GM10248 (cell line): Measurements from ENCODE around the gene AP2B1.

Experiments
- CTCF ChIA-PET: fragments of 300-600 bp; sonication (Branson Sonifier 250); formaldehyde crosslinking; extraction: SDS; loops from one replicate; lab custom pipeline; 2021; ENCODE audit warnings: antibody characterized with exemption; lab: Yijun Ruan, JAX
- POLR2A ChIA-PET: fragments of 350-650 bp; sonication (Branson Sonifier 250); formaldehyde crosslinking; extraction: SDS; loops from one replicate; lab custom pipeline; 2020; ENCODE audit warnings: antibody characterized with exemption; lab: Yijun Ruan, JAX
- DNase-seq: peaks from one replicate; pipeline ENCODE4 v3.0.0; 2012; ENCODE audit errors: extremely low spot score
- TF ChIP-seq, protein P1 (sequence below): IDR thresholded peaks from 2 replicates; pipeline ENCODE4 v1.5.1; 2012; ENCODE audit warnings: mild to moderate bottlenecking, low read depth; ENCODE audit errors: extremely low read depth, missing control alignments, control extremely low read depth

The AP2B1 gene

DNA sequence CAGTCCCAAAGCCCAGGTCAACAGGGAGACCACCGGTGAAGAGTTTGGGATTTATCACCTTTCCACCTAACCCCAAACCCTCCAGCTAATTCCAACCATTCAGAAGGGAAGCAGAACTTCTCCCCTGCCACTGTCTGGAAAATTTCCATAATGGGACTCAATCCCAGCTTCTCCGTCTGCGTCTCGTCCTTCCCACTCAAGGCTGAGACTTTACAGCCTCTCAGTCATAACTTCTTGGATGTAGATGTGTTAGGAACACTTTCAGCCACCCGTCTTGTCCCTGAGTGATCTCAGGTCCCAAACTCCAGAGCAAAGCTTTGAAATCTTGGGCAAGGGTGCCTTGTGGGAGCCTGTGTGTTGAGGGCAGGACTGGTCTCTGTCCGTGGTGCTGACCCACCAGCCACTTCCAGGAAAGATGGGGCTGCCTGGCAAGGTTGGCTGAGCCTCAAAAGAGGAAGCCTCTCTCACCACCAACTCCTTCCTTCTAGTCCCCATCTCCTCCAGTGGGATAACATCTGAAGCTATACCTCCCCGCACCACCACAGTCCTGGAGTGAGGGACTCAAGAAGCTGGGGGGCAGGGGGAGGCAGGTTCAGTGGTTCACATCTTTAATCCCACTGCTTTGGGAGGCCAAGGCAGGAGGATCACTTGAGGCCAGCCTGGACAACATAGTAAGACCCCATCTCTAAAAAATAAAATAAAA, 156.7 kb downstream of the AP2B1 start:
- CTCF ChIA-PET = interaction anchor here (1.3 to 8.1 kb wide), 4 partner anchors 20 to 135 kb away, joined by 3 to 107 read pairs (median 6); no protein-coding TSS in a partner anchor
- DNase-seq = no peak
- TF ChIP-seq, protein P1, sequence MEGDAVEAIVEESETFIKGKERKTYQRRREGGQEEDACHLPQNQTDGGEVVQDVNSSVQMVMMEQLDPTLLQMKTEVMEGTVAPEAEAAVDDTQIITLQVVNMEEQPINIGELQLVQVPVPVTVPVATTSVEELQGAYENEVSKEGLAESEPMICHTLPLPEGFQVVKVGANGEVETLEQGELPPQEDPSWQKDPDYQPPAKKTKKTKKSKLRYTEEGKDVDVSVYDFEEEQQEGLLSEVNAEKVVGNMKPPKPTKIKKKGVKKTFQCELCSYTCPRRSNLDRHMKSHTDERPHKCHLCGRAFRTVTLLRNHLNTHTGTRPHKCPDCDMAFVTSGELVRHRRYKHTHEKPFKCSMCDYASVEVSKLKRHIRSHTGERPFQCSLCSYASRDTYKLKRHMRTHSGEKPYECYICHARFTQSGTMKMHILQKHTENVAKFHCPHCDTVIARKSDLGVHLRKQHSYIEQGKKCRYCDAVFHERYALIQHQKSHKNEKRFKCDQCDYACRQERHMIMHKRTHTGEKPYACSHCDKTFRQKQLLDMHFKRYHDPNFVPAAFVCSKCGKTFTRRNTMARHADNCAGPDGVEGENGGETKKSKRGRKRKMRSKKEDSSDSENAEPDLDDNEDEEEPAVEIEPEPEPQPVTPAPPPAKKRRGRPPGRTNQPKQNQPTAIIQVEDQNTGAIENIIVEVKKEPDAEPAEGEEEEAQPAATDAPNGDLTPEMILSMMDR = no peak
- POLR2A ChIA-PET = interaction anchor here (0.8 kb wide), 1 partner anchor 24 kb away, joined by 3 read pairs; no protein-coding TSS in a partner anchor

DNA sequence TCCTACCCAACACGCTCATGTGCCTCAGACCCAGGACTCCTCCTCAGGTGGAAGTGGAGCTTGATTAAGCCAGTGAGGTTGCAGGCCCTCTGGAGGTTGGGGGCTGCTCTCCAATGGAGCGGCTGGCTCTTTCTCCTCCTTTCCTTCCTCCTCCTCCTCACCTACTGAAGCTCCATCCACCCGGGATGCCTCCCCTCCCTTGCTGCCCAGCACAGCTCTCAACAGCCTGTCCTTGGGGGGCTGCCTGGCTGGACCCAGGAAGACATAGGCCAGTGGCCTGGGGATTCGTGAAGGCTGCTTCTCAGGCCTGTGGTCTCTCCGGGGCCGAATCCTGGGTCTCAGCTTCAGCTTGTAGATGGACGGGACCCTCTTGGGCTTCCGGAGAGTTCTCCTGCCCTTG, 157.7 kb downstream of the AP2B1 start:
- ChIA-PET CTCF (interaction anchor here (1.2 to 8.1 kb wide), 6 partner anchors 12 to 626 kb away, joined by 3 to 107 read pairs (median 5); no protein-coding TSS in a partner anchor), POLR2A (no interaction called here)
- DNase-seq = no peak
- TF ChIP-seq, protein P1 = no peak

DNA sequence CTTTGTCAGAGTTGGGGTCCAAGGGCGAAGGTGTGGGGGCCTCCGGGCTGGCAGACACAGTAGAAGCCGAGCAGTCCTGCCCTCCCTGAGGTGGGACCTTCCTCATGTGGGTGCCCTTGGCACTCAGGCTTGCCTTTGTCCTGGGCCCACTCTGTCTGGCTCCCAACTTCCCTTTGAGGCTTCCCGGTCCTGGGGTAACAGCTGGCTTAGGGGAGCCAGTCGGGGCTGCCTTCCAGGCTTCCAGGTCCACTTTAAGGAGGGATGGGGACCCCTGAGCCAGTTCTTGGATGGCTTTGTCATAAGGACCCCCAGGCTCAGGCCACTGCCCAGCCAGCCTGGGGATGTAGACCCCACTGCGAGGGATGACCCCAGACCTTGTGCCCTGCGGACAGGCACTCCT, 158.1 kb downstream of the AP2B1 start:
- ChIA-PET CTCF (interaction anchor here (1.2 to 8.1 kb wide), 4 partner anchors 12 to 627 kb away, joined by 3 to 107 read pairs (median 5); no protein-coding TSS in a partner anchor), POLR2A (interaction anchor here (0.6 kb wide), 1 partner anchor 324 kb away, joined by 5 read pairs; no protein-coding TSS in a partner anchor)
- DNase-seq = no peak
- TF ChIP-seq, protein P1 = no peak

DNA sequence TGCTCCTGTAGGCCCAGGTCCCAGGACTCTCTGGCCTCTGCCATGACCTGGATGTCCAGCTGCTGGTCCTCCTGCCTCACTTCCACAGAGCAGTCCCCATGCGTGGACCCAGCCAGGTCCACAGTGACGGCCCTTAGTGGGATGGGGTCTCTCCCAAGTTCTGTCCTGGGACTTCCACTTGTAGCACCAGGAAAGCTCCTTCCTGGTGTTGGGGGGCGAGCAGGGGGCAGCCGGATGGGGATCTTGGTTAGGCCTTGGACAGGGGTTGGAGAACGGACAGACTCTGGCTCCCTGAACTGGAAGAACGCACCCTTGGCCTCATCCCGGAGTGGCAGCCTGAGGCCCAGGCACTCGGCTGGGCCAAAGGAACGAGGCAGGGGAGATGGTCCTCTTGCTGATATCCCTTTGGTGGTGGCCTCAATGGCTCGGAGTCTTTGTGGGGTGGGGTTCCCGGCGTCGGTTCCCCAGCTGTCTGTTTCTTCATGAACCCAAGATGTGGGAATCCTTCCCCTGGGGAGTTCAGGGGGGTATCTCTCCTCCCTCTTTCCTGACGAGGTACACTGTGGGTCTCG, 158.7 kb downstream of the AP2B1 start:
- ChIA-PET POLR2A (interaction anchor here (0.6 kb wide), 1 partner anchor 324 kb away, joined by 5 read pairs; no protein-coding TSS in a partner anchor), CTCF (interaction anchor here (1.2 to 8.1 kb wide), 8 partner anchors 13 to 727 kb away, joined by 3 to 107 read pairs (median 10); partner anchors contain the start of gene C17orf50)
- no peak for DNase-seq
- TF ChIP-seq, protein P1 = no peak

DNA sequence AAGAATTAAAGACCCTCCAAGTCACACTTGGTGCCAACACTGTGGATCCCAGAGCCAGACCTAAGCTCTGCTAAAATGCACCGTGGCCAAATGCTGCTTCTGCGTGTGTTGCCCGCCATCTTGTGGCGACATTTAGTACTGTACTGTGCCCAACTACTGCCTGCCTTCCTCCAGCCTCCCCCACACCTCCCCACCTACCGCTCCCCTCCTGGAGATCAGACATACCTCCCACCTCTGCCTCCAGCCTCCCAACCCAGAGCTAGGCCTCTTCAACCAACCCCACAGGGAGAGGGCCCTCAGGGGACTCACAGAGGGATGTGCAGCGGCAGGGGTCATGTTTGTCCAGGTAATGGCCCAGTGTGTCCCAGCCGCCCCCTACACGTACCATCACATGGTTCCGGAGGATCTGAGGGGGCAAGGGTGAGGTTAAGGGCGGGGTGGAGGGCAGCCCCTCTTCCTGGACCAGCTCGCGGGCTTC, 160.5 kb downstream of the AP2B1 start:
- TF ChIP-seq, protein P1 = peak; percentile 85
- ChIA-PET POLR2A (interaction anchor here (0.5 to 0.6 kb wide), 2 partner anchors 136 to 748 kb away, joined by 4 read pairs; no protein-coding TSS in a partner anchor), CTCF (interaction anchor here (0.6 to 8.1 kb wide), 65 partner anchors 8 to 1547 kb away, joined by 3 to 107 read pairs (median 4); partner anchors contain the start of genes C17orf50, MMP28, RAD51D and RASL10B)
- peak; percentile 88 for DNase-seq

DNA sequence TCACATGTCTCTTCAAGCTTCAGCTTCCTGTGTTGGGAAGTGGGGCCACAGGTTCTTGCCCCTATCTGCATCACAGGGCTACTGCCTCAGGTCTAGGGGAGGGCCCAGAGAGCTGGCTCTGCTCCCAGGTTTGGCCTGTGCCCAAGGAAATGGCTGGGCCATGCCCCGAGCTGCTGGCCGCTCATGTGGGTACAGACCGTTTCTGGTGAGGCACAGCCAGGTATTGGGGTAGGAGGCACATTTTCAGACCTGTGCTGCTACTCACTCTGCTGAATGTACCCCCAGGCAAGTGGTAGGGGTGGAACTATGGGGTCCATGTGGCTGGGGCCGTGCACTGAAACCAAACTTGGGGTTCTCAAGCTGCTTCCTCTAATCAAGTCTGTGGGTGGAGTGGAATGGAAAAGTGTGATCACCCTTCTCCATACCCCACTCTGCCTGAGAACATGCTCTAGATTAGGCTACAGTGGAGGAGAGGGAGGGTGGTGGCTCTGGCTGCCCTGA, 161.3 kb downstream of the AP2B1 start:
- CTCF ChIA-PET = interaction anchor here (0.9 to 8.1 kb wide), 26 partner anchors 11 to 740 kb away, joined by 3 to 107 read pairs (median 8); partner anchors contain the start of genes C17orf50 and RASL10B
- TF ChIP-seq, protein P1 = no peak
- POLR2A ChIA-PET = no interaction called here
- no peak for DNase-seq
